ENCODE results near the gene RABEP2. TPM values are rescaled to one million over a fixed set of nuclear protein-coding genes. Genes with fewer than 3 reads are reported as not detected.
"Not testable (repeated sequence)": the region's sequence is repeated elsewhere in the genome, so short reads cannot be mapped to it uniquely, and the experiment has no call there.

Gene RABEP2
- polyA plus RNA-seq, 3 donors: 14.0 to 18.3 (median 17.5) TPM

- DNase-seq (ENCODE audit: low read depth in 3 of 3, low spot score in 2 of 3): no peak
Observed at GRCh38 chr16:28933171-28933570, 8.1 kb upstream of the RABEP2 start.

GRCh38 chr16:28932339-28933141 lies 7.5 kb upstream of the RABEP2 start:
- no peak for DNase-seq (ENCODE audit: low read depth in 3 of 3, low spot score in 2 of 3)

GRCh38 chr16:28931801-28932225 lies 6.8 kb upstream of the RABEP2 start, which contains the start of gene CD19:
Gene CD19, plus strand, starts transcription at chr16:28931971. Its CDS starts 30 bp downstream, at chr16:28932001.
- no peak for DNase-seq (ENCODE audit: low read depth in 3 of 3, low spot score in 2 of 3)

GRCh38 chr16:28930652-28931051 lies 5.6 kb upstream of the RABEP2 start:
- DNase-seq (ENCODE audit: low read depth in 3 of 3, low spot score in 2 of 3): no peak

- no peak for DNase-seq (ENCODE audit: low read depth in 3 of 3, low spot score in 2 of 3)
Observed at GRCh38 chr16:28930203-28930602, 5.2 kb upstream of the RABEP2 start.

- DNase-seq (ENCODE audit: low read depth in 3 of 3, low spot score in 2 of 3): no peak
Observed at GRCh38 chr16:28927815-28928214, 2.8 kb upstream of the RABEP2 start.

- DNase-seq (ENCODE audit: low read depth in 3 of 3, low spot score in 2 of 3): not testable (repeated sequence)
Observed at GRCh38 chr16:28926284-28926683, 1.2 kb upstream of the RABEP2 start.

- peak in 2 of 3 donors; percentile 76 for DNase-seq (ENCODE audit: low read depth in 3 of 3, low spot score in 2 of 3)
Observed at GRCh38 chr16:28925386-28926228, 569 bp upstream of the RABEP2 start.

- no peak for DNase-seq (ENCODE audit: low read depth in 3 of 3, low spot score in 2 of 3)
Observed at GRCh38 chr16:28924399-28924761, 658 bp downstream of the RABEP2 start.

GRCh38 chr16:28923652-28924398 lies 1.2 kb downstream of the RABEP2 start:
- DNase-seq (ENCODE audit: low read depth in 3 of 3, low spot score in 2 of 3): no peak

- DNase-seq (ENCODE audit: low read depth in 3 of 3, low spot score in 2 of 3): no peak
Observed at GRCh38 chr16:28923231-28923587, 1.8 kb downstream of the RABEP2 start.

- no peak for DNase-seq (ENCODE audit: low read depth in 3 of 3, low spot score in 2 of 3)
Observed at GRCh38 chr16:28918698-28919097, 6.3 kb downstream of the RABEP2 start.

GRCh38 chr16:28917095-28917494 lies 7.9 kb downstream of the RABEP2 start:
- DNase-seq (ENCODE audit: low read depth in 3 of 3, low spot score in 2 of 3): no peak

GRCh38 chr16:28915181-28915580 lies 9.9 kb downstream of the RABEP2 start:
- no peak for DNase-seq (ENCODE audit: low read depth in 3 of 3, low spot score in 2 of 3)

GRCh38 chr16:28913946-28914724 lies 10.9 kb downstream of the RABEP2 start:
- no peak for DNase-seq (ENCODE audit: low read depth in 3 of 3, low spot score in 2 of 3)

- no peak for DNase-seq (ENCODE audit: low read depth in 3 of 3, low spot score in 2 of 3)
Observed at GRCh38 chr16:28912558-28912957, 12.5 kb downstream of the RABEP2 start.

- no peak for DNase-seq (ENCODE audit: low read depth in 3 of 3, low spot score in 2 of 3)
Observed at GRCh38 chr16:28910086-28911031, 14.7 kb downstream of the RABEP2 start.

- no peak for DNase-seq (ENCODE audit: low read depth in 3 of 3, low spot score in 2 of 3)
Observed at GRCh38 chr16:28905800-28906372, 19.2 kb downstream of the RABEP2 start.

GRCh38 chr16:28905229-28905754 lies 19.7 kb downstream of the RABEP2 start:
- no peak for DNase-seq (ENCODE audit: low read depth in 3 of 3, low spot score in 2 of 3)
